Osteocyte (in vitro differentiated cells): ENCODE data around the gene MISFA. TPM values are rescaled to one million over a fixed set of nuclear protein-coding genes. Genes with fewer than 3 reads are reported as not detected.

Experiments used
- DNase-seq: peaks from one replicate; pipeline ENCODE4 v3.0.0; 2021; ENCODE audit warnings: mixed read lengths; ENCODE audit not compliant: unreplicated experiment; ENCODE audit errors: extremely low spot score
- H3K27ac Mint-ChIP-seq: one replicate; pipeline ENCODE4 v1.8.0; 2021; ENCODE audit warnings: mild to moderate bottlenecking, mixed read lengths; ENCODE audit not compliant: unreplicated experiment
- H3K27me3 Mint-ChIP-seq: one replicate; pipeline ENCODE4 v1.8.0; 2021; ENCODE audit warnings: mixed read lengths; ENCODE audit not compliant: unreplicated experiment
- H3K36me3 Mint-ChIP-seq: one replicate; pipeline ENCODE4 v1.8.0; 2021; ENCODE audit warnings: mixed read lengths; ENCODE audit not compliant: unreplicated experiment
- H3K4me1 Mint-ChIP-seq: one replicate; pipeline ENCODE4 v1.8.0; 2021; ENCODE audit warnings: mixed read lengths; ENCODE audit not compliant: unreplicated experiment
- H3K4me3 Mint-ChIP-seq: one replicate; pipeline ENCODE4 v1.8.0; 2021; ENCODE audit warnings: mild to moderate bottlenecking, moderate library complexity, mixed read lengths; ENCODE audit not compliant: unreplicated experiment
- H3K9me3 Mint-ChIP-seq: one replicate; pipeline ENCODE4 v1.8.0; 2021; ENCODE audit warnings: mixed read lengths; ENCODE audit not compliant: unreplicated experiment
- CTCF ChIP-seq: fragments of 200-600 bp; sonication (generic); IDR thresholded peaks from 2 replicates; pipeline ENCODE4 v1.5.0; 2021; ENCODE audit warnings: antibody characterized with exemption, mild to moderate bottlenecking, moderate library complexity
- total RNA-seq: library from RNA; stranded (reverse); gene quantifications from 2 replicates; pipeline ENCODE4 v1.2.1, GENCODE V29; 2021

The MISFA gene
- total RNA-seq, 1 donor from 2014 or later: 3.0 TPM

GRCh38 chr11:18617688-18618341, 18.2 kb downstream of the MISFA start:
- no peak for DNase-seq
- peaks cover 28% of the 10 kb centered on the region for H3K36me3 Mint-ChIP-seq

GRCh38 chr11:18618342-18619025, 18.9 kb downstream of the MISFA start:
- peaks cover 22% of the 10 kb centered on the region for H3K36me3 Mint-ChIP-seq
- H3K9me3 Mint-ChIP-seq: no peaks in the 10 kb centered on the region
- peak overlapping the region; percentile 79 for H3K27ac Mint-ChIP-seq
- H3K4me3 Mint-ChIP-seq: no peak overlapping the region
- H3K27me3 Mint-ChIP-seq: no peaks in the 10 kb centered on the region
- peaks cover 20% of the 10 kb centered on the region for H3K4me1 Mint-ChIP-seq
- no peak for DNase-seq
- no peak for TF ChIP-seq CTCF

More at GRCh38 chr11:18617688-18618341, 18.2 kb downstream of the MISFA start:
- Mint-ChIP-seq H3K4me1 (peaks cover 20% of the 10 kb centered on the region), H3K27ac (peak overlapping the region; percentile 79), H3K4me3 (no peak overlapping the region), H3K9me3 (no peaks in the 10 kb centered on the region), H3K27me3 (no peaks in the 10 kb centered on the region)
- no peak for TF ChIP-seq CTCF

GRCh38 chr11:18623707-18624106, 24.1 kb downstream of the MISFA start:
- no peak for DNase-seq
- H3K4me3 Mint-ChIP-seq: no peak overlapping the region
- no peaks in the 10 kb centered on the region for H3K9me3 Mint-ChIP-seq
- H3K27ac Mint-ChIP-seq: no peak overlapping the region
- no peaks in the 10 kb centered on the region for H3K36me3 Mint-ChIP-seq
- TF ChIP-seq CTCF: no peak
- peaks cover 4% of the 10 kb centered on the region for H3K4me1 Mint-ChIP-seq
- H3K27me3 Mint-ChIP-seq: no peaks in the 10 kb centered on the region

- Mint-ChIP-seq H3K4me3 (no peak overlapping the region), H3K27me3 (no peaks in the 10 kb centered on the region), H3K27ac (no peak overlapping the region), H3K9me3 (no peaks in the 10 kb centered on the region), H3K4me1 (no peaks in the 10 kb centered on the region), H3K36me3 (no peaks in the 10 kb centered on the region)
- DNase-seq: no peak
- no peak for TF ChIP-seq CTCF
Measured at GRCh38 chr11:18624161-18624560, 24.6 kb downstream of the MISFA start.

- H3K27ac Mint-ChIP-seq: no peak overlapping the region
Measured at GRCh38 chr11:18632841-18633240, 33.3 kb downstream of the MISFA start.

More at GRCh38 chr11:18632841-18633240, 33.3 kb downstream of the MISFA start:
- Mint-ChIP-seq H3K4me1 (peaks cover 18% of the 10 kb centered on the region), H3K36me3 (no peaks in the 10 kb centered on the region), H3K9me3 (no peaks in the 10 kb centered on the region), H3K4me3 (peak overlapping the region; percentile 95), H3K27me3 (peaks cover 9% of the 10 kb centered on the region)
- no peak for DNase-seq
- no peak for TF ChIP-seq CTCF
